Left renal cortex interstitium (tissue), 4 donors: ENCODE results near the gene SNX11. TPM values are rescaled to one million over a fixed set of nuclear protein-coding genes. Genes with fewer than 3 reads are reported as not detected.
A peak's percentile ranks its signal among the peaks of the same experiment; 100 is the strongest.

Experiments
- DNase-seq, 4 donors: peaks; one replicate each; pipeline ENCODE4 v3.0.0-alpha.2; 2013; ENCODE audit warnings: low read depth in 4 of 4, low spot score in 2 of 4, missing footprints in 1 of 4
- polyA plus RNA-seq, 4 donors: library from polyadenylated mRNA; unstranded; fragments of 120-200 nt; gene quantifications; one replicate each; pipeline ENCODE4 v1.2.1, GENCODE V29; 2013; ENCODE audit not compliant: insufficient read length in 4 of 4

SNX11 gene
- polyA plus RNA-seq, 4 donors, result 16.4 to 21.2 (median 18.0) TPM

GRCh38 chr17:48127371-48128051 lies 19.9 kb downstream of the SNX11 start:
- no peak for DNase-seq

GRCh38 chr17:48128400-48128799 lies 20.8 kb downstream of the SNX11 start:
- no peak for DNase-seq

- no peak for DNase-seq
Observed at GRCh38 chr17:48129981-48130380, 22.4 kb downstream of the SNX11 start.

GRCh38 chr17:48131216-48131824 lies 23.8 kb downstream of the SNX11 start:
- peak in 1 of 4 donors; percentile 76 for DNase-seq

GRCh38 chr17:48132385-48132784 lies 24.8 kb downstream of the SNX11 start:
- DNase-seq, result no peak

- DNase-seq, result no peak
Observed at GRCh38 chr17:48134912-48135480, 27.4 kb downstream of the SNX11 start.

- DNase-seq, result no peak
Observed at GRCh38 chr17:48137656-48138055, 30.1 kb downstream of the SNX11 start.

- DNase-seq, result no peak
Observed at GRCh38 chr17:48139944-48140343, 32.4 kb downstream of the SNX11 start.

GRCh38 chr17:48143629-48144028 lies 36.1 kb downstream of the SNX11 start:
- no peak for DNase-seq

- no peak for DNase-seq
Observed at GRCh38 chr17:48144231-48144630, 36.7 kb downstream of the SNX11 start.

GRCh38 chr17:48144976-48145798 lies 37.6 kb downstream of the SNX11 start:
- DNase-seq, result no peak

GRCh38 chr17:48148029-48148770 lies 40.6 kb downstream of the SNX11 start:
- DNase-seq, result no peak

GRCh38 chr17:48148854-48149786 lies 41.6 kb downstream of the SNX11 start:
- DNase-seq, result no peak

- no peak for DNase-seq
Observed at GRCh38 chr17:48149787-48150463, 42.4 kb downstream of the SNX11 start.

GRCh38 chr17:48150597-48151001 lies 43.0 kb downstream of the SNX11 start:
- DNase-seq, result no peak

- no peak for DNase-seq
Observed at GRCh38 chr17:48151220-48151619, 43.7 kb downstream of the SNX11 start.

GRCh38 chr17:48152289-48152688 lies 44.7 kb downstream of the SNX11 start:
- DNase-seq, result no peak

- DNase-seq, result no peak
Observed at GRCh38 chr17:48153691-48154358, 46.3 kb downstream of the SNX11 start.
